CD4-positive, CD25-positive, alpha-beta regulatory T cell (primary cell): ENCODE results near the gene PHF2. TPM values are rescaled to one million over a fixed set of nuclear protein-coding genes. Genes with fewer than 3 reads are reported as not detected.

ENCODE experiments used
- ATAC-seq, 2 donors: fragments of 150-1000 bp; cut with Tn5 transposase; one replicate each; pipeline ENCODE4 v1.10.0; 2021; ENCODE audit warnings: low read depth in 2 of 2, moderate number of reproducible peaks in 2 of 2, moderate library complexity in 1 of 2
- DNase-seq, 3 donors: peaks; one replicate each; pipeline versions ENCODE4 v3.0.0 to v3.0.0-alpha.2; 2012 to 2022; ENCODE audit warnings: mixed read lengths in 1 of 3
- H3K27ac ChIP-seq: one replicate; pipeline ENCODE4 v1.7.0; 2013; ENCODE audit warnings: mild to moderate bottlenecking, low read length; ENCODE audit not compliant: insufficient read depth, poor library complexity, severe bottlenecking
- H3K27me3 ChIP-seq: one replicate; pipeline ENCODE4 v1.7.0; 2013; ENCODE audit warnings: low read length; ENCODE audit not compliant: control insufficient read depth, insufficient read depth
- H3K36me3 ChIP-seq: one replicate; pipeline ENCODE4 v1.7.0; 2013; ENCODE audit warnings: mild to moderate bottlenecking, low read length, moderate library complexity; ENCODE audit not compliant: control insufficient read depth, insufficient read depth
- H3K4me1 ChIP-seq: 2 replicates; pipeline ENCODE4 v1.7.0; 2013; ENCODE audit warnings: mild to moderate bottlenecking, low read length; ENCODE audit not compliant: insufficient read depth, control insufficient read depth, poor library complexity, severe bottlenecking
- H3K4me3 ChIP-seq: one replicate; pipeline ENCODE4 v1.7.0; 2013; ENCODE audit warnings: low read depth, mild to moderate bottlenecking, low read length, moderate library complexity
- H3K9me3 ChIP-seq, 2 experiments: 1 replicate in 1 of 2; 2 replicates in 1 of 2; pipeline ENCODE4 v1.7.0; 2013; ENCODE audit warnings: low read length in 2 of 2, mild to moderate bottlenecking in 1 of 2, moderate library complexity in 1 of 2; ENCODE audit not compliant: control insufficient read depth in 2 of 2
- H3K27ac Mint-ChIP-seq, 3 donors: one replicate each; pipeline ENCODE4 v1.8.0; 2020 to 2022; ENCODE audit warnings: mild to moderate bottlenecking in 3 of 3, mixed read lengths in 3 of 3, moderate library complexity in 2 of 3
- H3K27me3 Mint-ChIP-seq: one replicate; pipeline ENCODE4 v1.8.0; 2022; ENCODE audit warnings: mild to moderate bottlenecking, mixed read lengths
- H3K36me3 Mint-ChIP-seq: one replicate; pipeline ENCODE4 v1.8.0; 2020; ENCODE audit warnings: mixed read lengths
- H3K4me1 Mint-ChIP-seq, 4 donors: one replicate each; pipeline ENCODE4 v1.8.0; 2020 to 2022; ENCODE audit warnings: mixed read lengths in 4 of 4, mild to moderate bottlenecking in 1 of 4
- H3K4me3 Mint-ChIP-seq, 4 donors: one replicate each; pipeline ENCODE4 v1.8.0; 2020 to 2022; ENCODE audit warnings: mild to moderate bottlenecking in 4 of 4, mixed read lengths in 4 of 4, moderate library complexity in 3 of 4
- H3K9me3 Mint-ChIP-seq, 7 donors: one replicate each; pipeline ENCODE4 v1.8.0; 2020 to 2022; ENCODE audit warnings: mixed read lengths in 7 of 7, mild to moderate bottlenecking in 3 of 7, moderate library complexity in 2 of 7
- polyA plus RNA-seq, 4 donors: library from polyadenylated mRNA; unstranded; fragments of 300-500 nt; fragmentation: Illumina TruSeq; gene quantifications; one replicate each; pipeline ENCODE4 v1.2.3, GENCODE V29; 2021
- total RNA-seq: library from RNA; stranded (reverse); gene quantifications from one replicate; pipeline ENCODE4 v1.2.3, GENCODE V29; 2022

PHF2 gene
- total and polyA plus RNA-seq, 5 donors from 2014 or later: 0.37 to 29.4 (median 1.0) TPM

GRCh38 chr9:93541581-93542349 is 34.6 kb upstream of the PHF2 start:
- Mint-ChIP-seq H3K27ac (peak overlapping the region in 1 of 3 donors; percentile 41), H3K9me3 (no peaks in the 10 kb centered on the region), H3K27me3 (no peaks in the 10 kb centered on the region), H3K4me3 (no peak overlapping the region), H3K36me3 (peaks cover 40% of the 10 kb centered on the region), H3K4me1 (peaks cover 0 to 10% (median 4%) of the 10 kb centered on the region in 4 donors)
- Histone ChIP-seq H3K9me3 (no peaks in the 10 kb centered on the region), H3K4me1 (no peaks in the 10 kb centered on the region), H3K4me3 (no peak overlapping the region), H3K36me3 (peaks cover 69% of the 10 kb centered on the region), H3K27me3 (no peaks in the 10 kb centered on the region), H3K27ac (no peak overlapping the region)
- ATAC-seq (no peak), DNase-seq (no peak)

GRCh38 chr9:93543117-93543516 is 33.3 kb upstream of the PHF2 start:
- Histone ChIP-seq H3K27me3 (no peaks in the 10 kb centered on the region), H3K4me3 (no peak overlapping the region), H3K9me3 (no peaks in the 10 kb centered on the region), H3K4me1 (no peaks in the 10 kb centered on the region), H3K27ac (no peak overlapping the region), H3K36me3 (peaks cover 71% of the 10 kb centered on the region)
- peaks cover 0 to 14% (median 6%) of the 10 kb centered on the region in 4 donors for H3K4me1 Mint-ChIP-seq
- H3K27me3 Mint-ChIP-seq: no peaks in the 10 kb centered on the region
- no peak overlapping the region for H3K4me3 Mint-ChIP-seq
- DNase-seq (no peak), ATAC-seq (no peak)
- peaks cover 41% of the 10 kb centered on the region for H3K36me3 Mint-ChIP-seq
- no peak overlapping the region for H3K27ac Mint-ChIP-seq
- no peaks in the 10 kb centered on the region for H3K9me3 Mint-ChIP-seq

- Histone ChIP-seq H3K27ac (no peak overlapping the region), H3K9me3 (no peaks in the 10 kb centered on the region), H3K4me3 (no peak overlapping the region), H3K27me3 (no peaks in the 10 kb centered on the region), H3K36me3 (peaks cover 56% of the 10 kb centered on the region), H3K4me1 (no peaks in the 10 kb centered on the region)
- DNase-seq (no peak), ATAC-seq (no peak)
- peak overlapping the region in 1 of 3 donors; percentile 39 for H3K27ac Mint-ChIP-seq
- peaks cover 3 to 14% (median 4%) of the 10 kb centered on the region in 4 donors for H3K4me1 Mint-ChIP-seq
- H3K27me3 Mint-ChIP-seq: no peaks in the 10 kb centered on the region
- H3K4me3 Mint-ChIP-seq: no peak overlapping the region
- H3K36me3 Mint-ChIP-seq: peaks cover 44% of the 10 kb centered on the region
- H3K9me3 Mint-ChIP-seq: no peaks in the 10 kb centered on the region
Measured at GRCh38 chr9:93546356-93546755, 30.0 kb upstream of the PHF2 start.

- DNase-seq (no peak), ATAC-seq (no peak)
- H3K27ac Mint-ChIP-seq: peak overlapping the region in 1 of 3 donors; percentile 75
- H3K4me1 Mint-ChIP-seq: peaks cover 2 to 10% (median 4%) of the 10 kb centered on the region in 4 donors
- H3K4me3 Mint-ChIP-seq: no peak overlapping the region
- H3K27ac ChIP-seq: no peak overlapping the region
- H3K27me3 ChIP-seq: no peaks in the 10 kb centered on the region
- H3K36me3 Mint-ChIP-seq: peaks cover 45% of the 10 kb centered on the region
- H3K4me1 ChIP-seq: no peaks in the 10 kb centered on the region
- H3K36me3 ChIP-seq: peaks cover 58% of the 10 kb centered on the region
- H3K4me3 ChIP-seq: no peak overlapping the region
- no peaks in the 10 kb centered on the region for H3K9me3 ChIP-seq
- no peaks in the 10 kb centered on the region for H3K9me3 Mint-ChIP-seq
- no peaks in the 10 kb centered on the region for H3K27me3 Mint-ChIP-seq
Measured at GRCh38 chr9:93549611-93550010, 26.8 kb upstream of the PHF2 start.

DNA sequence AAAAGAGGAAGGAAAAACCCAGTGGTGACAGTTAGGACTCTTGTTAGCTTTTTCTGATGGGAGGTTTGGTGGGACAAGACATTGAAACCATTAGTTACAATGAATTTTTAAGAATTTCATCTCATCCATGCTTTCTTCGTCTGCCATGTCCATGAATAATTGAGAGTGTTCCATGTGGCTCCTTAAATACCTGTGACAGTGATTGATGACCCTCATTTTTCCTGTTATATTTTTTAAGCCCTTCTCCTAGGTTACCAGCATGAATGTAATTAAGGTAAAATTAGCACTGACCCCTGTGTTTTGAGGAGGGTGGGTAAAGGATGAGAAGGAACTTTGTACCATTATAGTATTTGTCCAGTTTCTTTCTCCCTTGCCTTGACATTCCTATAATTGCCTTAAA is 23.5 kb upstream of the PHF2 start:
- Mint-ChIP-seq H3K36me3 (peaks cover 47% of the 10 kb centered on the region), H3K4me1 (peaks cover 0 to 5% (median 2%) of the 10 kb centered on the region in 4 donors), H3K4me3 (no peak overlapping the region), H3K27ac (no peak overlapping the region), H3K9me3 (no peaks in the 10 kb centered on the region), H3K27me3 (no peaks in the 10 kb centered on the region)
- Histone ChIP-seq H3K27ac (no peak overlapping the region), H3K4me3 (no peak overlapping the region), H3K36me3 (peaks cover 64% of the 10 kb centered on the region), H3K27me3 (no peaks in the 10 kb centered on the region), H3K9me3 (no peaks in the 10 kb centered on the region), H3K4me1 (no peaks in the 10 kb centered on the region)
- ATAC-seq (no peak), DNase-seq (no peak)

GRCh38 chr9:93555370-93555769 is 21.0 kb upstream of the PHF2 start:
- Histone ChIP-seq H3K9me3 (no peaks in the 10 kb centered on the region), H3K27me3 (no peaks in the 10 kb centered on the region), H3K4me3 (no peak overlapping the region), H3K27ac (no peak overlapping the region), H3K36me3 (peaks cover 77% of the 10 kb centered on the region), H3K4me1 (no peaks in the 10 kb centered on the region)
- ATAC-seq (no peak), DNase-seq (no peak)
- no peaks in the 10 kb centered on the region for H3K9me3 Mint-ChIP-seq
- peak overlapping the region in 1 of 3 donors; percentile 48 for H3K27ac Mint-ChIP-seq
- H3K36me3 Mint-ChIP-seq: peaks cover 53% of the 10 kb centered on the region
- H3K4me1 Mint-ChIP-seq: peaks cover 0 to 2% (median 0%) of the 10 kb centered on the region in 4 donors
- H3K27me3 Mint-ChIP-seq: no peaks in the 10 kb centered on the region
- H3K4me3 Mint-ChIP-seq: no peak overlapping the region

DNA sequence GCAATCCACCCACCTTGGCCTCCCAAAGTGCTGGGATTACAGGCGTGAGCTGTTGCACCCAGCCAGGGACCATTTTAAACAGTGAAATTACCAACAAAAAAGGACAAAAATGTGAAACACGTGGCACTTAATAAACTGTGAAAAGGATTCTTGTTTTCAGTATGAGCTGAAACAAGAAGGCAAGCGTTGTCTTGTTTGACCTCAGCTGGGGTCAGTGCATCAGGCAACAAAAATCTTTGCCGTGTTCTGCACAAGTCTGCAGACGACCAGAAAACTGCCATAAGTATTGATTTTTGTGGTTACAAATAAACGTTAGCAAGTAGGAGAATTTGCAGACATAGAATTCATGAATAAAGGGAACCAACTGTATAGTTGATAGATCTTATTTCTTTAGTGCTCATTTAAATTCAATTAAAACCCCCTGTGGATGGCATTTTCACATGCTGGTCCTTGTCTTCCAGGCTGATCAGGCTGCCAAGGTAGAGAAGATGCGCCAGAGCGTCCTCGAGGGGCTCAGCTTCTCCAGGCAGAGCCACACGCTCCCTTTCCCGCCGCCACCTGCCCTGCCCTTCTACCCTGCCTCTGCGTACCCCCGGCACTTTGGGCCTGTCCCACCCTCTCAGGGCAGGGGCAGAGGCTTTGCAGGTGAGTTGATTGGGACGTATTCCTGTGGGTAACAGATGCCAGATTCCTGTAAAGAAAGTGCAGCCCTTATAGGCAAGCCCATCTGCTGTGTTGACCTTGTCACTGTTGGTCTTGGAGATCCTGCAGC is 18.8 kb upstream of the PHF2 start:
- Mint-ChIP-seq H3K36me3 (peaks cover 46% of the 10 kb centered on the region), H3K4me3 (no peak overlapping the region), H3K27ac (peak overlapping the region in 2 of 3 donors; percentile 29 to 84), H3K4me1 (no peaks in the 10 kb centered on the region), H3K27me3 (no peaks in the 10 kb centered on the region), H3K9me3 (no peaks in the 10 kb centered on the region)
- Histone ChIP-seq H3K4me1 (no peaks in the 10 kb centered on the region), H3K27ac (no peak overlapping the region), H3K36me3 (peaks cover 87% of the 10 kb centered on the region), H3K27me3 (no peaks in the 10 kb centered on the region), H3K9me3 (no peaks in the 10 kb centered on the region), H3K4me3 (no peak overlapping the region)
- ATAC-seq (no peak), DNase-seq (no peak)
